Endothelial cell of umbilical vein (primary cell): ENCODE measurements around the gene FOXC1. TPM values are rescaled to one million over a fixed set of nuclear protein-coding genes. Genes with fewer than 3 reads are reported as not detected.

Source experiments
- BruUV-seq: library from RNA; stranded (reverse); fragments of 400-500 nt; replicated peaks from 2 replicates; lab custom pipeline; 2021; lab: Mats Ljungman, UMichigan
- CTCF ChIA-PET: fragments of 300-600, 350-600 bp; sonication (Branson Sonifier 250); formaldehyde crosslinking; loops from one replicate; lab custom pipeline; 2021; ENCODE audit warnings: antibody characterized with exemption, inconsistent platforms; lab: Charles Lee
- POLR2A ChIA-PET: fragments of 300-600, 350-600 bp; sonication (Branson Sonifier 250); formaldehyde crosslinking; loops from one replicate; lab custom pipeline; 2021; ENCODE audit warnings: antibody characterized with exemption, inconsistent platforms; lab: Charles Lee
- DNase-seq: peaks from one replicate; pipeline ENCODE4 v3.0.0-alpha.2; 2011; ENCODE audit warnings: low read depth, low spot score
- FAIRE-seq: peaks from 2 replicates; lab custom pipeline; 2011; peaks lifted over from hg19 to GRCh38; lab: Jason Lieb, UNC
- H2AFZ ChIP-seq: 2 replicates; pipeline ENCODE4 v1.6.0; 2012; ENCODE audit warnings: low read depth, low read length, control low read depth, inconsistent platforms
- H3K27ac ChIP-seq: 2 replicates; pipeline ENCODE4 v1.5.1; 2011; ENCODE audit warnings: low read depth, mild to moderate bottlenecking, control low read depth, low read length, moderate library complexity; ENCODE audit not compliant: insufficient read depth
- H3K27me3 ChIP-seq, 2 experiments: 2 replicates each; pipeline versions ENCODE4 v1.6.0 to v1.6.1; 2011; ENCODE audit warnings: low read length in 2 of 2, mixed read lengths in 1 of 2; ENCODE audit not compliant: control insufficient read depth in 2 of 2, insufficient read depth in 2 of 2
- H3K36me3 ChIP-seq, 2 experiments: 2 replicates in 1 of 2; 3 replicates in 1 of 2; pipeline ENCODE4 v1.5.1; 2011; ENCODE audit warnings: low read length in 2 of 2, mild to moderate bottlenecking in 1 of 2, moderate library complexity in 1 of 2; ENCODE audit not compliant: control insufficient read depth in 2 of 2, insufficient read depth in 2 of 2; ENCODE audit errors: extremely low read depth in 1 of 2
- H3K4me1 ChIP-seq: 3 replicates; pipeline ENCODE4 v1.5.1; 2011; ENCODE audit warnings: mild to moderate bottlenecking, low read length; ENCODE audit not compliant: control insufficient read depth, insufficient read depth; ENCODE audit errors: extremely low read depth
- H3K4me2 ChIP-seq: 2 replicates; pipeline ENCODE4 v1.6.1; 2011; ENCODE audit warnings: low read length, control low read depth, mixed read lengths; ENCODE audit not compliant: insufficient read depth
- H3K4me3 ChIP-seq, 3 experiments: fragments of 200-600 bp in 1 of 3; sonication (generic), shearing (Covaris generic) in 1 of 3; replicated peaks in 1 of 3; 2 replicates each; pipeline ENCODE4 v1.5.1; 2011 to 2016; ENCODE audit warnings: control low read depth in 3 of 3, low read length in 3 of 3, mild to moderate bottlenecking in 2 of 3, inconsistent platforms in 1 of 3, low read depth in 1 of 3, moderate library complexity in 1 of 3; ENCODE audit not compliant: insufficient read depth in 1 of 3
- H3K79me2 ChIP-seq: 2 replicates; pipeline ENCODE4 v1.6.0; 2012; ENCODE audit warnings: low read length, inconsistent platforms; ENCODE audit not compliant: control insufficient read depth, insufficient read depth
- H3K9ac ChIP-seq: replicated peaks from 2 replicates; pipeline ENCODE3; 2011; ENCODE audit warnings: low read length, control low read depth; ENCODE audit not compliant: insufficient read depth; ENCODE audit errors: extremely low read depth
- H3K9me1 ChIP-seq: replicated peaks from 3 replicates; pipeline ENCODE4 v1.6.0; 2011; ENCODE audit warnings: mild to moderate bottlenecking, low read length; ENCODE audit not compliant: control insufficient read depth, insufficient read depth; ENCODE audit errors: extremely low read depth
- H3K9me3 ChIP-seq: replicated peaks from 2 replicates; pipeline ENCODE4 v1.5.1; 2012; ENCODE audit warnings: low read length, inconsistent platforms; ENCODE audit not compliant: control insufficient read depth, insufficient read depth
- H4K20me1 ChIP-seq: replicated peaks from 2 replicates; pipeline ENCODE3; 2011; ENCODE audit warnings: mild to moderate bottlenecking, low read length; ENCODE audit not compliant: control insufficient read depth, insufficient read depth; ENCODE audit errors: extremely low read depth
- CTCF ChIP-seq, 2 donors: IDR thresholded peaks; 1 replicate in 1 of 2; 2 replicates in 1 of 2; pipeline ENCODE4 v1.5.1; 2011; ENCODE audit warnings: low read length in 2 of 2, mild to moderate bottlenecking in 2 of 2, moderate library complexity in 2 of 2, control low read depth in 1 of 2, inconsistent platforms in 1 of 2, low read depth in 1 of 2; ENCODE audit not compliant: insufficient read depth in 1 of 2; ENCODE audit errors: extremely low read depth in 1 of 2
- EZH2 ChIP-seq: IDR thresholded peaks from 2 replicates; pipeline ENCODE4 v1.6.1; 2012; ENCODE audit warnings: borderline replicate concordance, low read depth, mild to moderate bottlenecking, moderate library complexity, low read length, inconsistent platforms; ENCODE audit not compliant: severe bottlenecking
- FOS ChIP-seq: IDR thresholded peaks from 2 replicates; pipeline ENCODE4 v1.6.1; 2011; ENCODE audit warnings: mild to moderate bottlenecking, low read length, moderate library complexity, borderline replicate concordance; ENCODE audit not compliant: insufficient read depth
- GATA2 ChIP-seq: IDR thresholded peaks from 2 replicates; pipeline ENCODE4 v1.7.0; 2011; ENCODE audit warnings: low read depth, mild to moderate bottlenecking, moderate library complexity, mixed read lengths, low read length; ENCODE audit not compliant: insufficient read length, insufficient read depth
- JUN ChIP-seq: IDR thresholded peaks from 2 replicates; pipeline ENCODE4 v1.6.1; 2011; ENCODE audit warnings: borderline replicate concordance, low read depth; ENCODE audit not compliant: insufficient read length, insufficient read depth
- MAX ChIP-seq: IDR thresholded peaks from 2 replicates; pipeline ENCODE4 v1.6.1; 2011; ENCODE audit not compliant: insufficient read depth, insufficient read length
- MYC ChIP-seq: IDR thresholded peaks from one replicate; pipeline ENCODE4 v1.6.1; 2011; ENCODE audit warnings: mild to moderate bottlenecking, low read depth, low read length
- POLR2A ChIP-seq: IDR thresholded peaks from 2 replicates; pipeline ENCODE4 v1.6.1; 2012; ENCODE audit warnings: low read depth, mild to moderate bottlenecking, control low read depth, low read length
- POLR2AphosphoS5 ChIP-seq: IDR thresholded peaks from 2 replicates; pipeline ENCODE4 v1.6.1; 2012; ENCODE audit warnings: low read depth, mild to moderate bottlenecking, control low read depth, low read length, moderate library complexity; ENCODE audit not compliant: insufficient read depth
- dilution Hi-C: fragments of 300-500 bp; cut with MboI; formaldehyde crosslinking; loops from one replicate; pipeline ENCODE4 v1.15.0; 2019; ENCODE audit warnings: low sequenced_read_pairs; ENCODE audit not compliant: extremely low pct_ligation_motif_present
- intact Hi-C: fragments of 100-400 bp; cut with micrococcal nuclease; formaldehyde crosslinking; loops from one replicate; pipeline ENCODE4 v1.10.0; 2022
- polyA plus RNA-seq, 4 experiments: library from polyadenylated mRNA; depleted of rRNA in 3 of 4; stranded (reverse) in 3 of 4; unstranded in 1 of 4; fragments of >200 nt; gene quantifications; 2 replicates each; pipeline versions ENCODE4 v1.2.1 to v1.2.3, GENCODE V29; 2011 to 2012; ENCODE audit warnings: missing spikeins in 1 of 4
- total RNA-seq: library from RNA; stranded (reverse); gene quantifications from 2 replicates; pipeline ENCODE4 v1.2.3, GENCODE V29; 2021

The FOXC1 gene
- total and polyA plus RNA-seq, 2 donors (not counting 3 experiments of a cell fraction or from before 2014, with no cell fraction given), result 6.4 to 16.4 TPM

- Histone ChIP-seq H3K4me1 (no peaks in the 10 kb centered on the region), H3K9me3 (no peaks in the 10 kb centered on the region), H3K4me3 (no peak overlapping the region), H3K4me2 (no peak overlapping the region), H3K9me1 (no peaks in the 10 kb centered on the region), H3K27ac (no peak overlapping the region), H3K27me3 (peaks cover 1 to 3% of the 10 kb centered on the region in 2 experiments), H4K20me1 (no peaks in the 10 kb centered on the region), H3K36me3 (no peaks in the 10 kb centered on the region), H3K9ac (no peak overlapping the region), H3K79me2 (no peaks in the 10 kb centered on the region), H2AFZ (no peak overlapping the region)
- no TSS peak for BruUV-seq
- FAIRE-seq, result no peak
- no peak for TF ChIP-seq CTCF (IDR thresholded peaks at IDR 0.05; ENCODE audit: extremely low read depth in 1 of 2, insufficient read depth in 1 of 2, low read depth in 1 of 2, low read length in 2 of 2)
- TF ChIP-seq MYC, result no peak
- no peak for TF ChIP-seq MAX
- TF ChIP-seq POLR2AphosphoS5, result no peak
- TF ChIP-seq FOS, result no peak
- no peak for TF ChIP-seq POLR2A
- TF ChIP-seq EZH2, result no peak
- TF ChIP-seq GATA2, result no peak
- TF ChIP-seq JUN, result no peak
- dilution Hi-C loops, result no loop called here
- ChIA-PET POLR2A (no interaction called here), CTCF (interaction anchor here (0.7 to 0.9 kb wide), 2 partner anchors 8 to 1062 kb away, joined by 3 read pairs; no protein-coding TSS in a partner anchor)
- intact Hi-C loops, result no loop called here
- no peak for DNase-seq
Observed at GRCh38 chr6:1572892-1573291, 36.8 kb upstream of the FOXC1 start.
